GM18909 (cell line): Measurements from ENCODE around the gene APOL1.

Experiments
- ATAC-seq: cut with Tn5 transposase; IDR thresholded peaks from one replicate; pipeline ENCODE4 v1.9.1; 2021; ENCODE audit warnings: mild to moderate bottlenecking; ENCODE audit not compliant: unreplicated experiment, poor library complexity

Gene APOL1

DNA sequence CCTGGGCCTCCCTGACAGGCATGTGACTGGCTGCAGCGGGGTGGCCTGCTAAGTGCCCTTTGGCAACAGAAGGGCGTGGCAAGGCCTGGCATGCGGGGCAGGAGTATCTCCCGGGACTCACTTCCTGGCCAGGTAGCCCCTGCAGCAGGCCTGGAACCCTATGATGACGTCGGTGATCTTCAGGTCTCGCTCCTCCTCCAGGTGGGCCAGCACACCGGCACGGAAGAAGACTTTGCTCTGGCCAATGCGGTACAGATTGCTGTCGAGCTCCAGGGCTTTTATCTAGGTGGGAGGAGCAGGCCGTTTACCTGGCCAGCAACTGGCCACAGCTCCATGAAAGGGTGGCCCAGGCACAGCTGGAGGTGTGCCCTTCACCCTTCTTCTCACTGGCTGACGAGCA is 50.9 kb downstream of the APOL1 start:
- ATAC-seq, result no peak

DNA sequence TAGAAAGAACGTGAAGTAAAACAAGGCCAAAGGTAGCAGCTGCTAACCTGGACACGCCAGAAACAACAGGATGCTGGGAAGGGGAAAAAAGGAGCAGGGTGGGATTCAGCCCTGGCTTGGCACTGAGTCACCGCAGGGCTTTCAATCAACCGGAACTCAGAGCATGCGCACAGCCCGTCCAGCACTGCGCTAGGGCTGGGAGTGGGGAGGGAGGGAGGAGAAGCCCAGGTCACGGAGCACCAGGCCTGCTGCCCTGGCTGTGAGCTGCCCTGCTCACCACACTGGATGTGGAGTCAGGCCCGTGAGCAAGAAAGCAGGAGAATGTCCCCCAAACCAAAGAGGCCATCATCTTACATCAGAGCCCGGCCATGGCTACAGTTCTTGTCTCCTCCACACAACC is 51.5 kb downstream of the APOL1 start:
- ATAC-seq, result no peak

DNA sequence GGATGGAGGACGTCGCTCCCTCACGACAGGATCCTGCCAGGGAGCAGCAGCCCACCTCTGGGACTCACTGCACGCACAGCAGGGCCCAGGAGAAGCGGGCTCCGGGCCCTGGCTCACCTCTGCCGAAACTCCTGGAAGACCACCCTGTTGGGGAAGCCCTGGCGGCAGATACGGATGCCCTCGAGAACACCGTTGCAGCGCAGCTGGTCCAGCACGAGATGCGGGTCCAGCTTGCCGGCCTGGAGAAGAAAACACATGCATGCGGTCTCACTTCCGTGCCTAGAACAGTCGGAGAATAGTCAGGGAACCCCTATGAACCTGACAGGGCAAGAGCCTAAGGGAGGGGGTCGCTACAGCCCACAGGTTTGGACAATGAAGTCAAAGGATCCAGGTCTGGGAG is 52.9 kb downstream of the APOL1 start:
- ATAC-seq, result no peak

DNA sequence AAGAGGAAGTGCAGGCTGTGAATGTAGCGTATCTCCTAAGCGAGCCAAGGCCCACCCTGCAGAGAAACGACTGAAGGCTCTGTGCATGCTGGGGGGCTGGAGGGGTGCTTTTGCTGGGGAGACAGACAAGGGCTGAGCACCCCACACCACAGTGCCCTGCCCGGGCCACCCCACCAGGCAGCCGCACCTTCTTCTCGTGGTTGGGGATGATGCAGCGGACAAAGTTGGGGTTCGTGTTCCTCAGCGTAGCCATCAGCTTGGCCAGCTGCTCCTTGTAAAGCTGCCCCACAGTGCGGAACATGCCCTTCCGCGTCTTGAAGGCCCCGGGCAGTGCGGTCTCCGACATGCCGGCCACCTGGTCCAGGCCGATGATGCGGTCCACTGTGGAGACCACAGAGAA is 53.3 kb downstream of the APOL1 start:
- ATAC-seq, result no peak

DNA sequence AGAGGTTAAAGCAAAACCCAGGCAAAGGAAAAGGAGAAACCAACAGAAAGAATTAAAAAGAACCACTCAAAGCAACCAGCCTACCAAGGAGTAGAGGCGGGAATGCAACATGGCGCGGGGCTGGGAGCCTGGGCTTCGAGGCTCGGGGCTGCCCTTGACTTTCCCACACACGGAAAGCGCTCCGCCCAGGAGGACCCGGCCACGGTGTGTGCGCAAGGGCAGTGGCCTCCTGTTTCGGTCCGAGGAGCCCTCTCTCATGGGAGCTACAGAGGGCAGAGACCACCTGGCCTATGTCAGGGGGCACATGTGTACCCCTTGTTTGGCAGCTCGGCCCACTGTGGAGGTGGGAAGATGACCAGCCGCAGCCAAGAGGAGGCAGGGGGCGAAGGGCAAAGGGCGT is 55.9 kb downstream of the APOL1 start:
- ATAC-seq, result no peak

DNA sequence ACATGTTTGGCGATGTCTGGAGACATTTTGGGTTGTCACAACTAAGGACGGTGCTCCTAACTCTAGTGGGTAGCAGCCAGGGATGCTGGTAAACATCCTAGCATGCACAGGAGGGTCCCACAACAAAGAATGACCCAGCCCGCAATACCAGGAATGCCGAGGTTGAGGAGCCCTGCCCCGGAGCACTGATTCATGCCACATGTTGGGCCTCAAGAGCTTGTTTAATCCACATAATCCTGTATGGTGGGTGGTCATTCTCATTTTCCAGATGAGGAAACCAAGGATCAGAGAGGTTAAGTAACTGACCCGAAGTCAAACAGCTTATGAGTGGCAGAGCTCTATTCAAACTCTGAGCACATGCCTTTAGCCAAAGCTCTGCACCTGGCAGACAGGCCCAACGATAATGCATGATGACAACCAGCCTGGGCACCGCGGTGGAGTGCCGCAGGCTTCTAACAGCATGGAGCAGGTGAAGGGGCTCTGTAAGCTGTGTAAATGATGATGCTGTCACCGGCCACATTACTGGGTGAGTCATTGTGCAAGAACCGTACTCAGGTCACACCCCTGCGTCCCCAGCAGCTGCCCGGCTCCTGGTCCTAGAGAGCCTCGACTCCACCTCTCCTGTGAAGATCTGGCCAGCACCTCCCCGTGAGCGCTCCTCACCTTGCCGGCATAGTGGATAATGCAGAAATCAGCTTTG is 58.6 kb downstream of the APOL1 start:
- ATAC-seq, result no peak

DNA sequence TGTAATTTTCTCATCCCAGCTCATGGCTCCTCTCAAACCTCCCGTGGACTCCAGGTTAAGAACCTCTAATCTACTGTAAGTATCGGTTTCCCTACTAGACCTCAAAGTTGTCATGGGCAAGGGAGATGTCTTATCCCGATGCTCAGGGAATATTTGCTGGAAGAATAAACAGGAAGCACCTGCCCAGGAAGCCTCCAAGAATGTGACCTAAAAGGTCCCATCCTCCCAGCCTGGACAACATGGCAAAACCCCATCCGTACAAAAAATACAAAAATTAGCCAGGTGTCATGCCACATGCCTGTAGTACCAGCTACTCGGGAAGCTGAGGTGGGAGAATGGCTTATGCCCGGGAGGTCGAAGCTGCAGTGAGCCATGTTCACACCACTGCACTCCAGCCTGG is 62.4 kb downstream of the APOL1 start:
- ATAC-seq, result no peak

DNA sequence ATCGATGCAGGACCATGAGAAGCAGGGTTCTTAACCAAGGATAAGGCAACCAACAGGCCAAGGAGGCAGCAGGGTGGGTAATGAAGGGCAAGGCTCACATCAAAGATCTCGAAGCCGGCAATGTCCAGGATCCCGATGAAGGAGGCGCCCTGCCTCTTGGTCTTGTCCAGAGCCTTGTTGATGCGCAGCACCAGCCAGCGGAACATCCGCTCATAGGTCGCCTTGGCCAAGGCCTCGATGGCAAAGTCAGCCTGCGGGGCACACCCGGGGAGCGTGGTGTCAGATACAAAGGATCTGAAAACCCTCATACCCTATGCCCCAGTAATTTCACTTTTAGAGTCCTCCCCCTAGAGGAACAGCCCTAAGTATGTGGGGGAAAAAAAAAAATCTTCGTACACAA is 63.5 kb downstream of the APOL1 start:
- no peak for ATAC-seq
